ENCODE results near the gene CLRN1.

GRCh38 chr3:150890831-150891230 is 81.7 kb downstream of the CLRN1 start:
- no peak for TF ChIP-seq NR2C2 (CRISPR knock-in tag; IDR thresholded peaks at IDR 0.05)
- no peak for TF ChIP-seq HMGXB4 (CRISPR knock-in tag; IDR thresholded peaks at IDR 0.05)
- TF ChIP-seq, protein P1, sequence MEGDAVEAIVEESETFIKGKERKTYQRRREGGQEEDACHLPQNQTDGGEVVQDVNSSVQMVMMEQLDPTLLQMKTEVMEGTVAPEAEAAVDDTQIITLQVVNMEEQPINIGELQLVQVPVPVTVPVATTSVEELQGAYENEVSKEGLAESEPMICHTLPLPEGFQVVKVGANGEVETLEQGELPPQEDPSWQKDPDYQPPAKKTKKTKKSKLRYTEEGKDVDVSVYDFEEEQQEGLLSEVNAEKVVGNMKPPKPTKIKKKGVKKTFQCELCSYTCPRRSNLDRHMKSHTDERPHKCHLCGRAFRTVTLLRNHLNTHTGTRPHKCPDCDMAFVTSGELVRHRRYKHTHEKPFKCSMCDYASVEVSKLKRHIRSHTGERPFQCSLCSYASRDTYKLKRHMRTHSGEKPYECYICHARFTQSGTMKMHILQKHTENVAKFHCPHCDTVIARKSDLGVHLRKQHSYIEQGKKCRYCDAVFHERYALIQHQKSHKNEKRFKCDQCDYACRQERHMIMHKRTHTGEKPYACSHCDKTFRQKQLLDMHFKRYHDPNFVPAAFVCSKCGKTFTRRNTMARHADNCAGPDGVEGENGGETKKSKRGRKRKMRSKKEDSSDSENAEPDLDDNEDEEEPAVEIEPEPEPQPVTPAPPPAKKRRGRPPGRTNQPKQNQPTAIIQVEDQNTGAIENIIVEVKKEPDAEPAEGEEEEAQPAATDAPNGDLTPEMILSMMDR (IDR thresholded peaks at IDR 0.05), result no peak
- no peak for TF ChIP-seq JUN (CRISPR knock-in tag; IDR thresholded peaks at IDR 0.05)
- no peak for TF ChIP-seq SOX15 (CRISPR knock-in tag; IDR thresholded peaks at IDR 0.05)
- no peak for TF ChIP-seq NFYB (CRISPR knock-in tag; conservative IDR thresholded peaks at IDR 0.05; ENCODE audit: low read depth)
- TF ChIP-seq FOXP1 (CRISPR knock-in tag; IDR thresholded peaks at IDR 0.05; ENCODE audit: borderline replicate concordance), result no peak
- TF ChIP-seq, protein P2, sequence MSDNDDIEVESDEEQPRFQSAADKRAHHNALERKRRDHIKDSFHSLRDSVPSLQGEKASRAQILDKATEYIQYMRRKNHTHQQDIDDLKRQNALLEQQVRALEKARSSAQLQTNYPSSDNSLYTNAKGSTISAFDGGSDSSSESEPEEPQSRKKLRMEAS (CRISPR knock-in tag; IDR thresholded peaks at IDR 0.05), result no peak

All from WTC11 (cell line).